GM21528 (cell line): Measurements from ENCODE around the gene SNTG2.
"Not testable (repeated sequence)": the region's sequence is repeated elsewhere in the genome, so short reads cannot be mapped to it uniquely, and the experiment has no call there.

Experiments
- ATAC-seq: cut with Tn5 transposase; IDR thresholded peaks from one replicate; pipeline ENCODE4 v1.9.1; 2021; ENCODE audit warnings: mild to moderate bottlenecking, moderate library complexity; ENCODE audit not compliant: unreplicated experiment, low FRiP score

The SNTG2 gene

GRCh38 chr2:1393321-1393720 lies 442.7 kb downstream of the SNTG2 start:
- ATAC-seq, result no peak

- ATAC-seq, result no peak
Observed at GRCh38 chr2:1394709-1395408, 444.2 kb downstream of the SNTG2 start.

- no peak for ATAC-seq
Observed at GRCh38 chr2:1397350-1397749, 446.7 kb downstream of the SNTG2 start.

- no peak for ATAC-seq
Observed at GRCh38 chr2:1398191-1398590, 447.5 kb downstream of the SNTG2 start.

- no peak for ATAC-seq
Observed at GRCh38 chr2:1400943-1401735, 450.5 kb downstream of the SNTG2 start.

- ATAC-seq, result no peak
Observed at GRCh38 chr2:1402064-1402463, 451.4 kb downstream of the SNTG2 start.

- no peak for ATAC-seq
Observed at GRCh38 chr2:1403565-1403964, 452.9 kb downstream of the SNTG2 start.

GRCh38 chr2:1405124-1405523 lies 454.5 kb downstream of the SNTG2 start:
- ATAC-seq, result no peak

- no peak for ATAC-seq
Observed at GRCh38 chr2:1405967-1406366, 455.3 kb downstream of the SNTG2 start.

GRCh38 chr2:1406434-1406833 lies 455.8 kb downstream of the SNTG2 start:
- no peak for ATAC-seq

GRCh38 chr2:1407950-1408675 lies 457.5 kb downstream of the SNTG2 start:
- ATAC-seq, result no peak

- ATAC-seq, result no peak
Observed at GRCh38 chr2:1413156-1413710, 462.6 kb downstream of the SNTG2 start, which contains the start of gene TPO. TSS of gene TPO (plus strand) at chr2:1413463. CDS start at chr2:1414409, 946 bp downstream.

- ATAC-seq, result no peak
Observed at GRCh38 chr2:1414121-1414520, 463.5 kb downstream of the SNTG2 start.

GRCh38 chr2:1414901-1415300 lies 464.3 kb downstream of the SNTG2 start:
- not testable (repeated sequence) for ATAC-seq

GRCh38 chr2:1415501-1415900 lies 464.9 kb downstream of the SNTG2 start:
- no peak for ATAC-seq
